Activated CD8-positive, alpha-beta memory T cell treated with anti-CD3 and anti-CD28 coated beads, Interleukin-2, amount 50 U/mL, for 48 hours (primary cell): ENCODE data around the gene COL16A1.

Source experiments
- DNase-seq: peaks from one replicate; pipeline ENCODE4 v3.0.0-alpha.2; 2020

COL16A1 gene

GRCh38 chr1:31681415-31681814 is 22.4 kb downstream of the COL16A1 start:
- no peak for DNase-seq

- DNase-seq = no peak
These were observed 24.1 kb downstream of the COL16A1 start for GRCh38 chr1:31679676-31680230.

GRCh38 chr1:31679091-31679490 is 24.7 kb downstream of the COL16A1 start:
- DNase-seq = no peak

GRCh38 chr1:31678681-31679080 is 25.1 kb downstream of the COL16A1 start:
- DNase-seq = no peak

GRCh38 chr1:31677949-31678348 is 25.9 kb downstream of the COL16A1 start:
- no peak for DNase-seq

- no peak for DNase-seq
These were observed 26.4 kb downstream of the COL16A1 start for GRCh38 chr1:31677401-31677800.

- no peak for DNase-seq
These were observed 28.1 kb downstream of the COL16A1 start for GRCh38 chr1:31675756-31676155.

GRCh38 chr1:31675161-31675560 is 28.7 kb downstream of the COL16A1 start:
- no peak for DNase-seq

GRCh38 chr1:31674626-31675025 is 29.2 kb downstream of the COL16A1 start:
- DNase-seq = no peak

GRCh38 chr1:31673433-31673832 is 30.4 kb downstream of the COL16A1 start:
- DNase-seq = no peak

- no peak for DNase-seq
These were observed 30.8 kb downstream of the COL16A1 start for GRCh38 chr1:31672986-31673385.

- no peak for DNase-seq
These were observed 32.1 kb downstream of the COL16A1 start for GRCh38 chr1:31671561-31672201.

- no peak for DNase-seq
These were observed 32.7 kb downstream of the COL16A1 start for GRCh38 chr1:31671147-31671546.

- DNase-seq = no peak
These were observed 33.2 kb downstream of the COL16A1 start for GRCh38 chr1:31670593-31670964.

GRCh38 chr1:31669786-31670592 is 33.8 kb downstream of the COL16A1 start:
- peak; percentile 60 for DNase-seq

GRCh38 chr1:31669433-31669785 is 34.4 kb downstream of the COL16A1 start:
- DNase-seq = no peak

GRCh38 chr1:31668303-31668883 is 35.4 kb downstream of the COL16A1 start:
- no peak for DNase-seq

GRCh38 chr1:31667065-31667785 is 36.6 kb downstream of the COL16A1 start:
- no peak for DNase-seq

GRCh38 chr1:31666263-31666963 is 37.4 kb downstream of the COL16A1 start:
- DNase-seq = no peak

GRCh38 chr1:31665234-31665878 is 38.5 kb downstream of the COL16A1 start:
- no peak for DNase-seq

GRCh38 chr1:31664528-31664927 is 39.3 kb downstream of the COL16A1 start:
- no peak for DNase-seq
